ENCODE data around the gene ESAM.

DNA sequence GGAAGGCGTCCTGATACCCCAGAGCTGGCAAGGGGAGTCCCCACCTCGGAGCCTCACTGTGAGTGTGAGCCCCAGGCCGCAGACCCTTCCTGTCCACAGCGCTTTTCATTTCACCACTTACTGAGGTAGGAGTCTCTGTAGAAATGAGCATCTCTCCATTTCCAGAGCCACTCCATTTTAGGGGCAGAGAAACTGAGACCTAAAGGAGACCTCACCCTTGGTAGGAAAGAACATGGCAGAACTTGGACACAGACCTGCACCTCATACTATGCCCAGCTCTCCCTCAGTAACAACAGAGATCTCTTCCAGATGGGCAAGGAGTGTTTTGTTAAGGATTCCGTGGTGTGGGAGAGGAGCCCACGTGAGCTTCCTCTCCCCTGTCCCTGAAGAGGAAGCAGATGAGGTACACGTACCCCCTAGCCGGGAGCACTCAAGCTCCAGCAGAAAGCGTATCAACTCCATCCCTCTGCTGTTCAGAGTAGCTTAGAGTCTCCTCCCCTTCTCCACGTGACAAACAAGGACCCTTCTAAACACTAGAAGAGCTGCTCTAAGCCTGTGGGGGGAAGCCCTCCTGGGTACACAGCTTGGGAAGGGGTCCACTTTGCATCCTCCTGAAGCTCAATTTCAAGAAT is 9.5 kb downstream of the ESAM start:
- TF ChIP-seq GATA2 (IDR thresholded peaks at IDR 0.05; ENCODE audit: low read depth, low read length) = no peak
- TF ChIP-seq GATA3 (IDR thresholded peaks at IDR 0.05; ENCODE audit: low read depth, low read length) = no peak
